RWPE2 (cell line): ENCODE measurements around the gene ADAM10.

ENCODE experiments used
- ATAC-seq: fragments of 200-7000 bp; cut with Tn5 transposase; 3 replicates; pipeline ENCODE4 v1.9.1; 2021; ENCODE audit warnings: low read depth
- DNase-seq: peaks from one replicate; pipeline ENCODE4 v3.0.0-alpha.2; 2020; ENCODE audit warnings: low spot score
- H3K27ac ChIP-seq: fragments of 450-650 bp; 2 replicates; pipeline ENCODE4 v1.5.1; 2017; ENCODE audit warnings: mild to moderate bottlenecking; ENCODE audit not compliant: poor library complexity, severe bottlenecking
- H3K27me3 ChIP-seq: fragments of 250-450 bp; sonication (Bioruptor Pico); 2 replicates; pipeline ENCODE4 v1.5.1; 2021; ENCODE audit warnings: mild to moderate bottlenecking, moderate library complexity; ENCODE audit not compliant: insufficient read depth, poor library complexity, severe bottlenecking
- H3K36me3 ChIP-seq: fragments of 250-450 bp; sonication (Bioruptor Pico); 2 replicates; pipeline ENCODE4 v1.5.1; 2020; ENCODE audit warnings: low read depth, mild to moderate bottlenecking, moderate library complexity
- H3K4me1 ChIP-seq: fragments of 250-450 bp; sonication (Bioruptor Pico); 2 replicates; pipeline ENCODE4 v1.5.1; 2021; ENCODE audit warnings: mild to moderate bottlenecking, moderate library complexity; ENCODE audit not compliant: insufficient read depth, poor library complexity, severe bottlenecking
- H3K4me3 ChIP-seq: fragments of 250-450 bp; sonication (Bioruptor Pico); 2 replicates; pipeline ENCODE4 v1.5.1; 2021; ENCODE audit warnings: mild to moderate bottlenecking, moderate library complexity; ENCODE audit not compliant: severe bottlenecking
- H3K9me3 ChIP-seq: fragments of 250-450 bp; sonication (Bioruptor Pico); 2 replicates; pipeline ENCODE4 v1.5.1; 2021; ENCODE audit warnings: mild to moderate bottlenecking, moderate library complexity; ENCODE audit not compliant: severe bottlenecking
- CTCF ChIP-seq: fragments of 450-650 bp; IDR thresholded peaks from one replicate; pipeline ENCODE4 v1.5.1; 2017; ENCODE audit warnings: mild to moderate bottlenecking, moderate library complexity; ENCODE audit not compliant: poor library complexity, severe bottlenecking

ADAM10 gene

DNA sequence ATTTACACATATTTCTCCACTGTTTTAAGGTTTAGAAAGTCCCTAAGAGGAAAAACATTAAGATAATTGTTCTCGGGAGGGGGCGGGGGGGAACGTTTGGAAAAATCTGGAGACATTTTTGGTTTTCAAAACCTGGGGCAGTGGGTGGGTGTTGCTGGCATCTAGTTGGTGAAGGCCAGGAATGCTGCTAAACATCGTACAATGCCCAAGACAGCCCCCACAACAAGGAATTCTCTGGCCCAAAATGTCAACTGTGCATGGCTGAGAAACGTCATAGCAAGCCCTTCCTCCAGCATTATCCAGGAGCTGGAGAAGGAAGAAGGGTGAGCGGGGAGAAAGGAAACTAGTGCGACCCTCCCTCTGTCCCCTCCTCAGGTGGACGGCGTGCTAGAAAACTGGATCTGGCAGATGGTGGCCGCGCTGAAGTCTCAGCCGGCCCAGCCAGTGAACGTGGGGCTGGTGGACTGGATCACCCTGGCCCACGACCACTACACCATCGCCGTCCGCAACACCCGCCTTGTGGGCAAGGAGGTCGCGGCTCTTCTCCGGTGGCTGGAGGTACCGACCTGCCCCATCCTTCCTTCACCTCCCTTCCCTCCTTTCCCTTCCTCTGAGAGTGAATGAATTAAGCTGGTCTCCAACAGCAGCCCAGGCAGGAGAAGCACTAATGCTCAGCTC is 208.0 kb downstream of the ADAM10 start:
- ATAC-seq (no peak), DNase-seq (no peak)
- Histone ChIP-seq H3K27ac (no peak overlapping the region), H3K9me3 (no peaks in the 10 kb centered on the region), H3K4me3 (no peak overlapping the region), H3K36me3 (no peaks in the 10 kb centered on the region), H3K27me3 (no peaks in the 10 kb centered on the region), H3K4me1 (no peaks in the 10 kb centered on the region)
- no peak for TF ChIP-seq CTCF

DNA sequence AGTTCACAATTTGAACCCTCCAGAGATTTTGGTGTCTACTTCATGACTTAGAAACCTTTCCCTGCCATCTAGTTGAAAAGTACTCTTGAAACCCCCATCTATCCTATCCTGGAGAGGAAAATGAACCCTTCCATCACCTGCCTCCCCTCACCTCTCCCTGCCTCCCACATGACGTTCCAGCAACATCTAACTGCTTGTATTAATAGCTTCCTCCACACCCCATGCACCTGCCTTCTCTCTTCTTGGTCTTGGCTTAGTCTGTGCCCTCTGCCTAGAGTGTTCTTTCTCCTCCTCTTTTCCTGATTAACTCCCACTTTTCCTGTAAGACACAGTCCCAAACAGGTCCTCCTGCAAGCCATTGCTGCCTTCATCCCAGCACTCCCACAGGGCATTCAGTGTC is 210.0 kb downstream of the ADAM10 start:
- no peak for ATAC-seq
- no peaks in the 10 kb centered on the region for H3K36me3 ChIP-seq
- no peaks in the 10 kb centered on the region for H3K27me3 ChIP-seq
- H3K4me1 ChIP-seq: no peaks in the 10 kb centered on the region
- no peak for TF ChIP-seq CTCF
- H3K4me3 ChIP-seq: no peak overlapping the region
- no peak overlapping the region for H3K27ac ChIP-seq
- H3K9me3 ChIP-seq: no peaks in the 10 kb centered on the region
- DNase-seq: no peak

GRCh38 chr15:58538901-58539300 is 210.6 kb downstream of the ADAM10 start:
- no peak for DNase-seq
- H3K36me3 ChIP-seq: no peaks in the 10 kb centered on the region
- ATAC-seq: no peak

More at GRCh38 chr15:58538901-58539300, 210.6 kb downstream of the ADAM10 start:
- Histone ChIP-seq H3K9me3 (no peaks in the 10 kb centered on the region), H3K27ac (no peak overlapping the region), H3K4me3 (no peak overlapping the region), H3K27me3 (no peaks in the 10 kb centered on the region), H3K4me1 (no peaks in the 10 kb centered on the region)
- no peak for TF ChIP-seq CTCF
